ENCODE measurements around the gene QSOX2.

The QSOX2 gene

DNA sequence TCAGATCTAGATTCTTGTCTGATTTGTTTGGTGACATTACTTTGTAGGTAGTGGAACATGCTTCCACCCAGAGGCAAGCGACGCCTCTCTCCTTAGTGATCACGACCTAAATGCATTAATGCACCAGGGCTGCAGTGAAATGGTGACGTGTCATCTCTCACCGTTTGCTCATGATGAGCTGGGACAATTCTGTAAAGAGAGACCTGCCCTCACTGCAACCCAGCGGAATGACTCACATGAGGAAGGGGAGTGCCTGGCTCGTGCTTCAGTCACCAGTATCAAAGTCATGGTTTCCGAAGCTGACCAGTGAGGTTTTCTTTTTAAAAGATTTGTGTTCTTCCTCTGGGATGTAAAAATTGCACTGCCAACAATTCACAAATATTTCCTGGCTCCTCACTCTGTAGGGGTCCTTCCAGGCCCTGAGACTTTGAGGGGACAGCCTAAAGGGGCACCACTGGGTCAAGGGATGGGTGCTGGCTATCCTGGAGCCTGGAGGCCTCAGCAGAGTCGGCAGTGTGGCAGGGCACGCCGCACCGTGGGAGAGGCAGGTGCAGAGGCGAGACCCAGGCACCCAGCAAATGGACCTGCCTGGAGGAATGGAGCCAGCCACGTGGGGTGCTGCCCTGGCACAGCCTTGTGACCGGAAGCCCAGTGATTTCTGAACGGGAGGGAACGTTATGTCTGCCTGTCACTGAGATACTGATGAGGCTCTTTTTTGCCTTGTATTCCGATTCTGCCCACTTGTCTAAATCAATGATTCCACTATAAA lies 17.3 kb downstream of the QSOX2 start:
- no peak for DNase-seq (ENCODE audit: low read depth, low spot score)
- no peak overlapping the region for H3K4me3 ChIP-seq (ENCODE audit: low read length)

DNA sequence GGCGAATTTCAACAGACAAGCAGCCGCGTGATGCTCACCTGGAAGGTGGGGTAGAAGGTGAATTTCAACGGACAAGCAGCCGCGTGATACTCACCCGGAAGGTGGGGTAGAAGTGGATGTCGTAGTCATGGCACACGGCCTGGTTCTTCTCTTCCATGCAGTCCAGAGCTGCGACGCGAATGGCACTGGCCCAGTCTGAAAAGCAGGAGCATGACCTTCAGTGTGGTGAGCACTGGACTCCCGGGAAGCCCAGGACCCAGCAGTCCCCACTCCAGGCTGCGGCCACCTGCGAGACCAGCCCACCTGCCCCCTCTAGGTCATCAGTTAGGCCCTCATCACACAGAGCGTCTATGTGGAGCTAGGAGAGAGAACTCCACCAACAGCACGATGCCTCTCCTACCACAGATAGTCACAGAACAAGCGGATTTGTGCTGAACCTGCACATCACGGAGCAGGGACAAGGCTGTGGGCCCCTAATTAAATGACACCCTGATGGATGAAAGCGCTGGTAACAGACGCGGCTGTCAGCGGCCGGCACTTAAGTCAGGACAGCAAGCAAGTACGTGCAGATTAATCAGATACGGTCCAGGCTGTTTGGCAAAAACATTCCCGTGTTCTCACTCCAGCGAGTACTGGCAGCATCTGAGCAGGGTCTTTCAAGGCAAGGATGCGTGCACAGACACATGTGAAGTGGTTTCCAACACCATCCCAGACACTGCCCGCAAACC lies 18.8 kb downstream of the QSOX2 start:
- no peak for DNase-seq (ENCODE audit: low read depth, low spot score)
- H3K4me3 ChIP-seq (ENCODE audit: low read length): no peak overlapping the region

DNA sequence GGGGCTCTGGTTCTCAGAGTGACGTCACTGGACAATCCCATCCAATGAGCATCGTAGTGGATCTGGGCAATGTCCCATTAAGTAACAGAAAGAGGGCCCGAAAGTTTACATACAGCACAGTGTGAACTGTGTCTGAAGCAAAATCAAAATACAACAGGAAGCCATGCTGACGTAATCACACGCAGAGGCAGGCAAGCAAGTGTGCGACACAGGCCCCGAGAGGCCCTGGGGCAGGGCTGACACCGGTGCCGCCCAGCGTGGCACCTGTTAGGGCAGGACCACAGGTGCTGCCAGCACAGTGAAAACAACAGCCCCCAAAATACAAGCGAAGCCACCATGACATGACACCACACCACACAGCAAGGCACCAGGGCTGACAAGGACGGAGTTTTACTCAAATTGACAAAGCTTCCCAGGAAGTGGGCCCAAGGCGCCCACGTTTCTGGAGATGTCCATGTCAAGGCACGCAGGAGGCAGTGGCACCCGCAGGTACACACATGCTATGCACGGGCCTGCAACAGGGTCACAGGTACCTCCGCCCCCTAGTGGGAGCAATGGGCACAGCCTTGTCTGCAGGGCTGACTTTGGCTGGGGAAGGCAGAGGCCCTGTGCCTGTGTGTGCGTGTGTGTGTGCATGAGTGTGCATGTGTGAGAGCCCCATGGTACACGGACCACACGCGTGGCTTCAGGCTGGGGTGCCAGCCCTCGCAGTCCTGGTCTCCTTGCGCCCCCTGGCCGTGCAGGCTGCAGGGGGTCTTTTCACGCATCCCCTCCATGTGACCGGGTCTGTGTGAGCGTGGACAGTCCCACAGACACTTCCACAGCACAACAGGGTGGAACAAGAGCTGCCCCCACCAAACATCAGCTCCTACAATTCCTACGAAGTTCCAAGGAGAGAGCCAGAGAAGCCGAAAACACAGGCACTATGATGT lies 19.6 kb downstream of the QSOX2 start:
- peak; percentile 60 for DNase-seq (ENCODE audit: low read depth, low spot score)
- peak overlapping the region; percentile 24 for H3K4me3 ChIP-seq (ENCODE audit: low read length)

DNA sequence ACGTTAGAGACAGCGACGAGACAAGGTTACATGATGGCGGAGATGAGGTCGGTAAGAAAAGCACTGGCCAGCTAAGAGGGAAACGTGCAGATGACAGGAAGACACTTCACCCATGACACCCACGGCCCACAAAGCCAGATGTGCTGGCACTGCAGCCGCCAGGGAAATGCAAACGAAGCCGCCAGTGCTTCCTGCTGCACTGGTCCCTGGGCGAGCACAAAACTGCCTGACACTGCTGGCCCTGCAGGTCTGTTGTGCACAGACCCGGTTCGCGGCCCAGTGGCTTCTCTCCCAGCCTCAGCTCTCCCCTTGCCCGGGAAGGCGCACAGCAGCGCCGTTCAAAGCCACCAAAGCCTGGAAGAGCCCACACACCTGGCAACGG lies 20.3 kb downstream of the QSOX2 start:
- peak overlapping the region; percentile 24 for H3K4me3 ChIP-seq (ENCODE audit: low read length)
- no peak for DNase-seq (ENCODE audit: low read depth, low spot score)

DNA sequence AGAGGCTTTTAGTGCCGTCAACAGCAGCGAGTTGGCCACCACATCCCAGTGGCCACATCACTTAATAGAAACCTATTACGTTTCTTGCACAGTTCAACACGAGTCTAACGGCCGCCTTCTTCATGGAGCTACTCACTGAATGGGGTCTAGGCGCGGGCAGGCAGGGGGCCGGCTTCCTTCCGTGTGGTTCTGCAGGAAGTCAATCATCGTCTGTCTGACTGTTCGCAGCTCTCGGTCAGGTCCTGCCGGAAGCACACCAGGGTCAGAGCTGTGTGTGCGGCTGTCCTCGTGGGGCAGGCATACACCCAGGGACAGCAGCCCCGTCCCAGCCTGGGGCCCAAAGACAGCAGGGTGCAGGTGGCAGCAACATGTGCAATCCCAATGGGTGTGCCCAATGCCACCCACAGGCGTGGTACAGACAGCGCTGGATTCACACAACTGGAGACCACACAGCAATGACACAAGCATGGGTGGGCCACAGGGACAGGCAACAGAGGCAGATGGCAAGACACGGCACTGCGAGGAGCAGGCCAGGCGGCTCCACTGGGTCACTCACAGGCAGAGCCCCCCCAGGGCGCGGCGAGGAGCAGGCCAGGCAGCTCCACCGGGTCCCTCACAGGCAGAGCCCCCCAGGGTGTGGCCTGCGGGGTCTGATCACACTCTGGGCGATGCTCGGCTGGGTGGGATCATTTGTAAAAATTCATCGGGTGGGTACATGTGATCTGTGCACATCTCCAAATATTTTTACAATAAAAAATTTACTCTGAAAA lies 21.6 kb downstream of the QSOX2 start:
- DNase-seq (ENCODE audit: low read depth, low spot score): no peak
- H3K4me3 ChIP-seq (ENCODE audit: low read length): no peak overlapping the region

DNA sequence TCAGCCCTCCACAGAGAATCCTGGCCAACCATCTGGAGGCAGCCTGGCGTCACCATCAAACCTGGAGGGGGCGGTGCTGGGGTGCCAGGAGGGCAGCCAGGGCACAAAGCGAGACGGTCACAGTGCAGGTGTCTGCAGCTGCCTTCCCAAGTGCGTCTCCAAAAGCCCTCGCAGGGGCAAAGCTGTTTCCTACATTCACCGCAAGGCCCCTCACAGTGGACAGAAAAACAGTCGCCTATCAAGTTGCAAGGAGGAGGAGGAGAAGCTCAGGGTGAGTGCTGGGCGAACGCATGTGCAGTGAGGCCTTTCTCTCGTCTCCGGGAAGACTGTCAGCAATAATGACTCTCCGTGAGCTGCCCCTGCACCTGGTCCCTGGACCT lies 22.7 kb downstream of the QSOX2 start:
- no peak overlapping the region for H3K4me3 ChIP-seq (ENCODE audit: low read length)
- no peak for DNase-seq (ENCODE audit: low read depth, low spot score)

DNA sequence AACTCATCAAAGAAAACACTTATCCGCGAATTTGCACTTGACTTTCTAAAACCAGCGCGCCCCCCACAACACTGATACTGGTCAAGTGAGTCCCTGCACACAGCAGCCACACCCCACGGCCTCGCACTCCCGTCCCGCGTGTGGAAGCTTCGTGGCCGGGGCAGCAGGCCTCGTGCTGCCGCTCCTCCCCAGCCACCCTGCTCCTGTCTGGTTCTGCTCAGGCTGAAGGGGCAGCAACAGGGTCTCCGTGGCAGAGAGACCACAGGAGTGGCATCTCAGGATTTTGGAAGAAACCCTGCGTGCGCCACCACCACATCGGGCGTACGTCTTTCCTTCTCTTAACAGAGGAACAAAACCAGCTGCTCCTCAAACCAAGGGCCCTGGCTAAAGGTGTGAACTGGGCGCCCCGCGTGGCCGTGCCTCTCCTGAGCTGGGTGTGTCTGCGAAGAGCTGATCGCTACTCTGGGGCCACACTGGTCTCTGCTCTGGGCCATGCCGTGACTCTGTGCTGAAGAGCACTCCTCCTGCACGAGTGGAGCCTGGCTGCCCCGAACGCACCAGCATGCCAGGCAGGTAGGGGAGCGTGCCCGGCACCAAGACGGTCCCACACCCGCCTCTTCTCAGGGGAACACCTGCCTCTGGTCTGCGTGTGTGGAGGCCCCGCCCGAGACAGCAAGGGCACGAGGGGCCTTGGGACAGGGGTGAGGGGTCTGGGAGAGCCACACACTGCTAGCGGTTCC lies 23.3 kb downstream of the QSOX2 start:
- no peak for DNase-seq (ENCODE audit: low read depth, low spot score)
- H3K4me3 ChIP-seq (ENCODE audit: low read length): no peak overlapping the region

DNA sequence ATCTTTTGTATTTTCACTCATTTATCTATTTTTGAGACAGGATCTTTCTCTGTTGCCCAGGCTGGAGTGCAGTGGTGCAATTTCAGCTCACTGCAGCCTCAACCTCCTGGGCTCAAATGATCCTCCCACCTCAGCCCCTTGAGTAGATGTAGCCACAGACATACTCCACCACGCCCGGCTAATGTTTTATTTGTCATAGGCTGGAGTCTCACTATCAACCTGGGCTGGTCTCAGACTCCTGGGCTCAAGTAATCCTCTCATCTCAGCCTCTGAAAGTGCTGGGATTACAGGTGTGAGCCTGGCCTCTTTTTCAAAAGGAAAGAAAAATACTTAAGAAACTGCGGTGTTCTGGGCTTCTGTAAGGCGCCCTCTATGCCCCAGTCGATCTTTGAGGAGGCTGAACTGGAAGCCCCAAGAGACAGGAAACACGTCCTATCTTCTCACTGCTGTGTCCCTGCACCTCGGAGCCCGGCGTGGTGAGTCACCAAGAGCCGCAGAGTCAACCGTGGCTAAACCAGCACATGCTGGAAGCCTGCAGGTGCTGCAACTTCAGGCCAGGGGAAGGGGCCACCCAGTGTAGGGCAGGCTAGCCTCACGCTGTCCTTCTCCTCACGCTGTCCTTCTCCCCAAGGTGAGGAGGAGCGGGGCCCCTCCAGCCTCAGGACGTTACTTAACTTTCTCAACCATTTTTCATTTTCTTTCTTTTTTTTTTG lies 25.4 kb downstream of the QSOX2 start:
- peak; percentile 80 for DNase-seq (ENCODE audit: low read depth, low spot score)
- no peak overlapping the region for H3K4me3 ChIP-seq (ENCODE audit: low read length)

DNA sequence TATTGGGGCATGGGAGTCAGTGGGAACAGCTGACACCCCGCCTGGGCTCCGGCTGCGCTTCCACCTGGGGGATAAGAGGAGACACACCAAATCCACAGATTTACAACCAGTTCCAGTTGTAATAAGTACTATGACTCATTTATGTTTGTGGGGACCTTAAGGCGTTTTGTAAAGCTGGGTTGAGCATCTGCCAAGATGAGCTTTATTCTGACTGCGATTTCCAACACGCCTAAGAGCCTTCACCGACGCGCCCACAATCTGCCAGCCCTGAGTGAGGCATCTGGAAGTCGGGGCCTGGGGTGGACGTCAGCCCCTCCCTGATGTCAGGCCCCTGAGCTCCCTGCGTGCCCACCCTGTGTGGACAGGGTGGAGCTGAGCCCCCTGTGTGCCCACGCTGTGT lies 26.3 kb downstream of the QSOX2 start:
- DNase-seq (ENCODE audit: low read depth, low spot score): no peak

DNA sequence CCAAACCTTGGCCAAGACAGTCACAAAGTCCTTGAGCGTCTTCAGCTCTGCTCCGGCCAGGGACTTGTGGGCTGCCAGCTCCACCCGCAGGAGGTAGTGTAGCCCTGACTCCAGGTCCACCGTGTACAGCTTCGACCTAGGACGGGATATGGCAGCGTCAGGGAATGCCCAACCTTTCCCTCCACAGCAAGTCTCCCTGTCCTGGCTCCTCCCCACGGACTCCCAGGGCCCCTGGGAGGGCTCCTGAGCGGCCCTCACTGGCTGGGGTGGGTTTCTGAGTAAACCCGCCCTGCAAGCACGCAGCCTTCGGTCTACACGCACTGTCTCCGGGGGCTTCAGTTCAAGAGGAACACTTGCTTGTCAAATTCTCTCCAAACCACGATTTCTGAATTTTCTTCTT lies 26.9 kb downstream of the QSOX2 start:
- no peak overlapping the region for H3K4me3 ChIP-seq (ENCODE audit: low read length)
- no peak for DNase-seq (ENCODE audit: low read depth, low spot score)

More for the DNA sequence above, 26.3 kb downstream of the QSOX2 start:
- H3K4me3 ChIP-seq (ENCODE audit: low read length): no peak overlapping the region

DNA sequence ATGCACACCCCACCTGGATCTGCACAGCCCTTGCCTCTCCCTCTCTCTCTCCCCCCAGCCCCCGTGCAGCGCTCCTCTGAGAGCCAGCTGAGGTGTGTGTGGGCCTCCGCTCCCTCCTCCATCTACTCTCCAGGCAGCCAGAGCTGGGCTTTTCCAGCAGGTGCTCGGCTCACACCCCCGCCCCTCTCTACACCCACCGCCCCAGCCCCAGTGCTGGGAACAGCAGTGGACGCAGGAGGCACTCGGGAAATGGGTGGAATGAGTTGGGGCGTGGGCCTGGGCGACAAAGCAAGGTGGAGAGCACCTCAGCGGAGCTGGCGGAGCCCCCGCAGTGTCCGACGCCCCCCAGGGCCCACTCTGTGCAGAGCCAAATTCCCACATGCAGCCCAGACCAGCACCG lies 27.3 kb downstream of the QSOX2 start:
- H3K4me3 ChIP-seq (ENCODE audit: low read length): no peak overlapping the region
- no peak for DNase-seq (ENCODE audit: low read depth, low spot score)

DNA sequence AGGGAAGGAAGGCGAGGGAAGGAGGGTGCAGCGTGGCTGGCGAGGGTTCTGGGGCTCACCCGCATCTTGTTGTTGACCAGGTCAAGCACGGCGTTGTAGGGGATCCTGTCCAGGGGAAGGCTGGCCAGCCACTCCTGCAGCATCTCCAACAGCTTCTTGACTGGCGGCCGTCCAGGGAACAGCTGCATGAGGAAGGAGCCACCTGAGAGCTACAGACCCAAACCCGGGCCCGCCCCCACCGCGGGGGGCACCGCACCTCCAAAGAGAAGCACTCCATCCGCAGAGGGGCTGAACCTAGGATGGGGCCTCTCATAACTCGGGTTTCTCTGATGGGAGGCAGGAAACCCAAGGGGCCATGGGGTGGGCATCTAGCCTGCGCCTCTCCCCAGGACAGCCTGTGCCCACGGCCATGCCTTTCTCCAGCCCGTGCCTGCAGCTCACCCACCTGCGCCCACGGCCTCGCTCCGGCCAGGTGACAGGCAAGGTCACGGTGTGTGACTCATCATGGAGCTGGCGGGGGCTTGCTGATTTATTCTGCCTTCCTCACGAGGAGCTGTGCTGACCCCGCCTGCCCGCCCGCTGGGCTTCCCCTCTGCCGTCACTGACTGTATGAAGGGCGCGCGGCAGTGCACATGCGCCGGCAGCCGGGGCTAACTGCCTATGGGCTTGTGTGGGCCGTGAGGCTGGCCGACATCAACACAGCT lies 28.9 kb downstream of the QSOX2 start:
- H3K4me3 ChIP-seq (ENCODE audit: low read length): no peak overlapping the region
- no peak for DNase-seq (ENCODE audit: low read depth, low spot score)

DNA sequence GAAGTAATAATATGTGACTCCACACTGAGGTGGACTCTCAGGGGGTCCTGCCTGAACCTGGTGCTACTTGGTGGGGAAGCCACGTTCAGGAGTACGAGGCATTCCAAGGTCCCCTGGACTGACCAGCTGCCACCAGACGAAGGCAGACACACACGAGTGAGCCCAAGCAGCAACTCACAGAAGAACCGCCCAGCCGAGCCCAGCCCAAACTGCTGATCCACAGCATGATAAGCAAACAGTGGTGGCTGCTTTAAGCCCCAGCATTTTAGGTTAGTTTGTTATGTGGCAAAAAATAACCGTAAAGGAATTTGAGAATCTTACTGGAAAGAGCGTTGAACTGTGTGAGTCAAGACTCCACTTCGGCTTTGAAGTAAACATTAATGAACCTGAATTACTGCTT lies 31.9 kb downstream of the QSOX2 start:
- no peak for DNase-seq (ENCODE audit: low read depth, low spot score)
- H3K4me3 ChIP-seq (ENCODE audit: low read length): no peak overlapping the region

DNA sequence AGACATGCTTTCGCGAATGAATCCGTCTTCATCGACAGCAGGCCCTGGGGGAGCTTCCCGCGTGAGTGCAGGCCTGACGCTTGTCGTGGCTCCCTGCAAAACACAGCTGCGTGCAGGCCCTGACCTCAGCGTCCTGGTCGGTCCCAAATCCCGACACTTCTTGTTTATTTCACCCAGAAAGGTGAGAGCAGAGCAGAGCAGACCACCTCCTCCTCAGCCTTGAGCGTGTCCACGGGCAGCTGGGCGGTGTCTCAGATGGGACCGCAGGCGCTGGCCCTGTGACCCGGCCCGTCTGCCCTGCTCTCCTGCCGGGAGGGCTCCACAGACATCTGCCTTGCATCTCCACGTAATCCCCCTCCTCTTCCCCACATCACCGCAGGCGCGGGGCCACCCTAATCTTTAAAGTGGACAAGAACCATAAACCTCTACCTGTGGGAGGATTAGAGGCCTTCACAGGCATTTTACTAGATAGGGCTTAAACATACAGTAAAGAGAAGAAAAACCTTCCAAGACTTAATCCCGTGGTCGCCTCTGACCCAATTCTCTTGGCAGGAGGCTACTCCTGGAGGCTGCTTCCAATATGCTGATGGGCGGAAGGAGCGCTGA lies 33.2 kb downstream of the QSOX2 start:
- DNase-seq (ENCODE audit: low read depth, low spot score): no peak
- H3K4me3 ChIP-seq (ENCODE audit: low read length): no peak overlapping the region

DNA sequence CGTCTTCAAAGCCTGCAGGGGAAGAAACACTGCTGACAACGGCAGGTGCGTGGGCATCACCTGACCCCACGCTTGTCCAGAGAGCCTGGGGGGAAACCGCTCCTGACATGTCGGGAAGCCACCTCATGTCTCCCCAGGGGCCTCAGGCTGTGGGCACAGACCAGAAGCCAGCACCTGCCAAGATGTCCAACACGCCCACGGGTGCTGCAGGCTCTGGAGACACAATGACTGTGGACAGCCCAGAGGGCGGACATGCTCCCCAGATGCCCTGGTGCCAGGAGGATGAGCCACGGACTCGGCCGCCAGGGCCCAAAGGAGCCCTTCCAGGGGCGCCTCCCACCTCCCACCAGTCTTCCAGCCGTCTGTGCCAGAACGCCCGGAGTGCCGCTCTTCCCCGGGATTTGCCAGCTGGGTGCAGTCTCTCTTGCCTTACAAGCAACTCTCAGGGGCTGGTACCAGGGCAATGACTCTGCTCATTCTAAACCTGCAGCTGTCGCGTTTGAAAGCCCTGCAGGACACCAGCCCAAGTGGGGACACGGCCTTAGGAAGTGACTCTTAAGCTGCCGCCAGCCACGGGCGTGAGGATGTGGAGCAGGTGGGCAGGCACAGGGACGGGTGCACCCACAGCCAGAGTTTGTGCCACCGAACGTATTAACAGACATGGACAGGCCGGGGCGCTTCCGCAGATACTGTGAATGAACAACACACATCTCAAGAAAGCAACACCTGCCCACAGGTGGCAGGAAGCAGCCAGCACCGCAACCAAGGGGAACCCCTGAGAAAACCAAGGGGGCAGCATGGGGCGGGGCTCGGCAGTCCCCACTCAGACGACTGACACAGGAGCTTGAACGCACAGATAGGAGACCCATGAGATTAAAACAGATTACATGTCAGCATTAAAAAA lies 33.9 kb downstream of the QSOX2 start:
- H3K4me3 ChIP-seq (ENCODE audit: low read length): no peak overlapping the region
- no peak for DNase-seq (ENCODE audit: low read depth, low spot score)

DNA sequence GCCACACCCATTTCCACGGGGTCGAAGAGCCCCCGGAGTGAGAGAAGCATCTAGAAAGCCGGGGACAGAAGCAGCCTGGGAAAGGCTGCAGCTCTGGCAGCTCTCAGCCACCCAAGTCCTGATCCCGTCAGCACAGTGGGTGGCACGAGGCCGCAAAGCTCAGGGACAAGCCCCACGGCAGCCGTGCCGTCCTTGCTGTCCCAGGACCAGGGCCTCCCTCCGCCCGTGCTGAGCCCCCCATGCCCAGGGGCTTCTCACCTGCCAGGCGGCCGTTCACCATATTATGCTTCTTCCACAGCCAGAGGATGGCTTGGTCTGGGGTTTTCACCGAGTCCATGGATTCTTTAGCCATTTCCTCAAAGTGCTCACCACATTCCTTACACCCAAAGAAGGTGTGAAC lies 34.6 kb downstream of the QSOX2 start:
- no peak overlapping the region for H3K4me3 ChIP-seq (ENCODE audit: low read length)
- no peak for DNase-seq (ENCODE audit: low read depth, low spot score)

All from Jurkat, Clone E6-1 (cell line).